HG02759 (cell line): ENCODE results near the gene PLGLB2.
"Not testable (repeated sequence)": the region's sequence is repeated elsewhere in the genome, so short reads cannot be mapped to it uniquely, and the experiment has no call there.

Source experiments
- ATAC-seq: cut with Tn5 transposase; IDR thresholded peaks from one replicate; pipeline ENCODE4 v1.9.1; 2021; ENCODE audit warnings: mild to moderate bottlenecking, moderate library complexity; ENCODE audit not compliant: unreplicated experiment

PLGLB2 gene

DNA sequence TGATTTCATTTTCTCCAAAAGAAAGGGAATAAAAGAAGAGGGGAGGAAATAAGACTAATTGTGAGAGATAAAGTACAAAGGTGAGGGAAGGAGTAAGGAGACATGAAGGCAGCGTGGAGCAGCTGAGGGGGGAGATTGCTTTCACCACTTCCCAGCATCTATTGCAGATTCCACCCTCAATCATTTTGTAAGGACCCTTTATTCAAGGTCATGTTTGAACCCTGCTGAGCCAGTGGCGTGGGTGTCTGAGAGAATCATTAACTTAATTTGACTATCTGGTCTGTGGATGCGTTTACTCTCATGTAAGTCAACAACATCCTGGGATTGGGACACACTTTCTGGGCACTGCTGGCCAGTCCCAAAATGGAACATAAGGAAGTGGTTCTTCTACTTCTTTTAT is at the start of gene PLGLB2:
PLGLB2 (plus strand) TSS at position 297 of the 400 bp plus-strand sequence; CDS start at position 364, 67 bp downstream.
- ATAC-seq = not testable (repeated sequence)

DNA sequence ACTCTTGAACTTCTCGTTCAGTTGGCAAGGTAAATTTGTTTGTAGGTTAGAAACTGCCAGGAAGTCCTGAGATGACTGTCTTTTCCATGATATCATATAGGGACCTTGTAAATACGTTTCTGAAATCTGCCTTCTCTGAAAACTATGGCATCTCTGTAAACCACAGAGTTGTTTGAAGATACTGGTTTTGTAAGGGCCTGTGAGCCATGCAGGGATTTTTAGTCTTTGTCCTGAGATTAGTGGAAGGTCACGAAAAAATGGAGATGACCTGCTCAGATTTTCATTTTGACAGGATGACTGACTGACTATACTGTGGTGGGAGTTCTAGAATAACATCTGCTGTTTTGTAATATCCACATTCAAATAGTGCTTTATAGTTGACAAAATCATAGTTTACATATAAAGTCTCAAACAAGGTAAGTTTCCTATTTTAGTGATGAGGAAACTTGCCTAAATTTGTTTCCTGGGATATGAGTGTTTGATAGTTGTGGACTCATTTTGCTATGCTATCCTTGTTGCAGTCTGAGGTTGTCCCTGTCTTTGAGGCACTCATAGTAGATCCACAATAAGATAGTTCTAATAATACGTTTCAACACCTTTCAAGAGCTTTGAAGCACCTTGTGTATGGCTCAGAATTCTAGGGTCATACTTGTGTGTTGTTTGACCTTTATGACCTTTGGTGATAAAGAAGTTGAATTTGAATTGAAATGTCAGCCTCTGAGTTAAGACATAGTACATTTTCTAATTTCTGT is 43.1 kb upstream of the PLGLB2 start:
- ATAC-seq = not testable (repeated sequence)

DNA sequence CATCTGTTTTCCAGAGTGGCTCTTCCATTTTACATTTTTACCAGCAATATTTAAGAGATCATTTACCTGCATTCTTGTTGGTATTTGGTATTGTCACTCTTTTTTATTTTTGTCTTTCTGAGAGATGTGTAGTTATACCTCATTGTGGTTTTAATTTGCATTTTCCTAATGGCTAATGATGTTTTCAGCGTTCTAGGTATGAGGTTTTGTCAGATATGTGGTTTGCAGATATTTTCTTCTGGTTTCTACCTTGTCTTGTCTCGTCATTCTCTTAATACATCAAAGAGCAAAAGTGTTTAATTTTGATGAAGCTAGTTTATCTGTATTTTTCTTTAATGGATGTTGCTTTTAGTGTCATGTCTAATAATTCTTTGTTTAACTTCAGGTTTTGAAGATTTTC is 39.5 kb upstream of the PLGLB2 start:
- not testable (repeated sequence) for ATAC-seq

DNA sequence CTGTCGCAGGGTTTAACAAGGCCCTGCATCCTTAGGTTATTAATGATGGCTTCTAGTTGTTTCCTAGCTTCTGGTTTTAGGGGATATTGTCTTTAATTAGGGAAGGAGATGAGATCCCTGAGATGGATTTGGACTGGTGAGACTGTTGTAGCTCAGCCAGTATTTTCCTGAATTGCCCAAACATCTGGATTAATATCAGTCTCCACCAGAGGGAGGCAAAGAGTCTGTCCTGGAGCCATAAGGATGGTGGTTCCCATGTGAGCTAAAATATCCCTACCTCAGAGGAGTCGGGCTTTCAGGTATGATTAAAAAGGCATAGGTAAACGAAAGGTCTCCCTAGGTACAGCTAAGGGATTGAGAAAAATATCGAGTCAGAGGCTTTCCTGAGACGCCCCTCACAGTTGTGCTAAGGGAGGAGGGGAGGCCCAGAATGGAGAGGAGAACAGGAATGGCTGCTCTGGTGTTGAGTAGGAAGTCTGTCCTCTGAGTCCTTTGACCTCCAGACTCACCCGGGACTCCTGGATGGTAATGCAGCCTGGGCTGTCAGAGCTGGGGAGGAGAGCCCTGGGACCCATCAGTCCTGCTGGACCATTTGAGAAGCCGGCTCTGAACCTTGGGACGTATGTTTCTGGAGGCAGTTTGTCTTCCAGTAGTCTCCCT is 19.8 kb upstream of the PLGLB2 start:
- ATAC-seq = peak; percentile 49

DNA sequence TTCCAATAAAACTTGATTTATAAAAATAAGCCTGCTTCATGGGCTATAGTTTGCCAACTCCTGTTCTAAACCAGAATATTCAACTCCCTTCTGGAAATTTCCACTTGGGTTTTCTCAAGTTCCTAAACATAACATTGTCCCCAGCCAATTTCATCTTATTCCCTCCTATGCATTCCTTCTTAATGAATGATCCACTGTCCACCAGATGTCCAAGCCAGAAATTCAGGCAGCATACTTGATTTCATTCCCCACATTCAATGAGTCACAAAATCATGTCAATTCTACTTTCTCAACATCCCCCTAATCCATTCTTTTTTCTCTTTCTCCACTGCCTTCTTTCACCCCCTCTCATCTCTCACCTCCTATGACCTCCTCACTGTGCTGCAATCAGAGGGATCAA is 7.0 kb upstream of the PLGLB2 start:
- ATAC-seq = not testable (repeated sequence)

DNA sequence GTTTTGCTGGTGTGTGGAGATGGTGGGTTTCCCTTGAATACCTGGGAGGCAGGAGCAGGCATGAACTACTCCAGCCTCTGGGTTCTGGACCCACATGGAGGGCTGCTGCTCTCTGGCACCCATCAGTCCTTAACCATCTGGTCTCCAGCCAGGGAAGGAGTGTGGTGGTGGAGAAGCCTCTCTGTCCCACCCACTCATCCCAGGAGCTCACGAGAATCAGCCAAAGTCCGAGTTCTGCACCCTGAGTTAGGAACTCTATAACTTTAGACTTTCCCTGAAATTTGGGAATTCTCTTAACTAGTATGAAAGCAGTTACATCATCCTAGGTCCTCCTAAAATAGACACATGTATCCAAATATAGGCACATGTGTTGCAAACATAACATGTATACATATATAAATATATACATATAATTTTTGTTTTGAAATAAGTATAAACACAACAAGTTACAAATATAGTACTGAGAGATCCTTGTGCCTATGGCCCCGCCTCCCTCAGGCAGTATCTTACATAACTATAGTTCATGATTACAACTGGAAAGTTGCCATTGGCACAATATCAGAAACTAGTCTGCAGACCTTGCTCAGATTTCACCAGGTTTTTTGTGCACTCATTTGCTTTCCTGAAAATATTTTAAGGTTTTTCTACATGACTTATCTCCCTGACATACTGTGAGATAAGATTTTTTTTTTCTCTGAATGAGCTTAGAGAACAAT is 5.3 kb upstream of the PLGLB2 start:
- not testable (repeated sequence) for ATAC-seq

DNA sequence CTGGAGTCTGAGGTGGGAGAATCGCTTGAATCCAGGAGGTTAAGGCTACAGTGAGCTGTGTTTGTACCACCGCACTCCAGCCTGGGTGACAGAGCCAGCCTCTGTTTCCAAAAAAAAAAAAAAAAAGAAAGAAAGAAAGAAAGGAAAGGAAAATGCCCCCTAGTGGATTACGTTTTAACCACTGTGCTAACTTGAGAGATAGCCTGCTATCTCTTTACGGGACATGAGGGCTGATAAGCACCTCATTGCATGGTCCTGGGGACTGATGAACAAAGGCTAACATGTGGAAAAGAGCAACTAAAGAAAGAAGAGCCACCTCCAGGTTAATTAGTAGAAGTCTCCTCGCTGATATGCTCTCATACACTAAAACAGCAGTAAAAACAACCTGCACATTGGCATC is 4.2 kb upstream of the PLGLB2 start:
- ATAC-seq = not testable (repeated sequence)

DNA sequence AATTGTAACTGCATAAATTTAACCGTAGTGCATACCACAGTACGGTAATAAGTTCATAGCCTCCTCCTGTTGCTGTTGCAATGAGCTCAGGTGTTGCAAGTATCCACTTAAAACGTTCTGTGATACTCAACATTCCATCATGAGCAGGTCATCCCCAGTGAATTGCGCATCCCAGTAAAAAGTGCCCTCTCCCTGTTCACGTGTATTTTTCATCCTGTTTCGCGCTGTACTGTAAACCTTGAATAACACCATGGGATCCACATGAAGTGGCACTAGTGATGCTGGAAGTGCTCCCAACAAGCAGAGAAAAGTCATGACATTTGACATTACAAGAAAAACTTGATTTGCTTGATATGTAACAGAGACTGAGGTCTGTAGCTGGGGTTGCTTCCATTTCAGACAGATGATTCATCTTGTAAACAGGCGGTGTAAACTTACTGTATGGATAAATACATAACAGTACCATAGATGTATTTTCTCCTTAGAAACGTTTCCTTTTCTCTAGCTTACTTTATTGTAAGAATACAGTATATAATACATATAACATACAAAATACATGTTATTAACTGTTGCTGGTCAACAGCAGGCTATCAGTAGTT is 2.4 kb upstream of the PLGLB2 start:
- not testable (repeated sequence) for ATAC-seq

DNA sequence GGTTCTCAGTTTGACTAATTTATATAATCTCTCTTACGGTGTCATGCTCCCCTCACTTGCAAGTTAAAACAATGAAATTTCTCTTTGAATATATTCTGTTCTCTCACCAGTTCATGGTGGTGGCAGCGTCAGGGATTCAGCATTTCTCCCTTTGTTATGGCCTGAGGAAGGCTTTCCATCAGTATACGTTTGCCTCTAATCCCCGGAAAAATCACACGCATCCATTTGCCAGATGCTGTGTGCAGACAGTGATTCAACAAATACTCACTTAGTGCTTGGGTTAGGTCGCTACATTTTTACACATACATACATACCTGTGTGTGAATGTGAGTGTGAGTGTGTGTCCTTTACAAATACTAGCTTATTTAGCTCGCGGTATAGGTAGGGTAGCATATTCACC is 637 bp downstream of the PLGLB2 start:
- ATAC-seq = not testable (repeated sequence)

DNA sequence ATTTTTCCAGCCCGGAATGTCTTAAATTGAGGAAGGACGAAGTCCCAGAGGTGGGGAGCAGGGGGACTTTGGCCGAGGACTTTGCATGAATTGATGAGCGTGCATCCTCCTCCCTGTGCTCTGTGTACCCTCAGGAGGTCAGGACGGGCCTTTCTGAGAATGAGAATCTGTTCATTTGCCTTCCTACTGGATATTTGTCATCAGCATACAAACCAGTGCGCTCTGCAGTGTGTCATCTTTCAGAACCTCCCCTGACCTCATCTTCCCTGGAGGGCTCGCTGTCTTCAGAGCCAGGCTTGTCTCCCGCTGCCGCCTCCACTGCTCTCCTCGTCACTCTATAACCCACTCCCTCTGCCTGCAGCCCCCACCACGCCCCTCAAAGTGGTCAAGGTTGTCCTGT is 2.7 kb downstream of the PLGLB2 start:
- ATAC-seq = not testable (repeated sequence)

DNA sequence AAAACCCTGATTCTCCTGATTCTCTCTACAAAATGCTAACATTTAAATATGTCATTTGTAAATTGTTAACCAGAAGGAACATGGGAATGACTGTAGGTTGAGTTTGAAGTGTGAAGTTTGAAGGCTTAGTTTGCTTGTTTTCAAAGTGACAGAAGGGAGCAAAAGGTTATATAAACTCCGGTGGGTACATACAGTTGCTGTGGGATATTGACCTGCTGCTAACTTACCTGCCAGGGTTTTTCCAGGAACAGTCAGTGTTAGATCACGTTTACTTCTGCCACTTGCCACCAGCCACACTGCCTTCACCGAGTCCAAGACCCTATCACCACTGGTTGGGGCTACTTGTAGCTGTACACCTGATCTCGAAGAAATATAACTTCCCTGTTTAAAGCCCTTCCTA is 6.9 kb downstream of the PLGLB2 start:
- not testable (repeated sequence) for ATAC-seq
